ENCODE data around the gene MBD3L5. TPM values are rescaled to one million over a fixed set of nuclear protein-coding genes. Genes with fewer than 3 reads are reported as not detected.
A peak's percentile ranks its signal among the peaks of the same experiment; 100 is the strongest.
"Not testable (repeated sequence)": the region's sequence is repeated elsewhere in the genome, so short reads cannot be mapped to it uniquely, and the experiment has no call there.

MBD3L5 gene
- total RNA-seq, 2 experiments from 2014 or later: not detected

GRCh38 chr19:7006135-7006704, 24.2 kb upstream of the MBD3L5 start:
- TF ChIP-seq CTCF (IDR thresholded peaks at IDR 0.05): no peak
- no peak overlapping the region for H3K4me3 Mint-ChIP-seq
- peaks cover 29% of the 10 kb centered on the region for H3K4me1 Mint-ChIP-seq (ENCODE audit: low read depth)
- no peak for ATAC-seq
- H3K27ac Mint-ChIP-seq: no peak overlapping the region
- POLR2A ChIA-PET: no interaction called here
- intact Hi-C loops (cut with micrococcal nuclease): no loop called here
- H3K9me3 Mint-ChIP-seq: no peaks in the 10 kb centered on the region
- H3K36me3 Mint-ChIP-seq (ENCODE audit: low read depth): no peaks in the 10 kb centered on the region
- CTCF ChIA-PET: interaction anchor here (0.7 to 1.1 kb wide), 2 partner anchors 42 to 142 kb away, joined by 3 read pairs; no protein-coding TSS in a partner anchor
- no peaks in the 10 kb centered on the region for H3K27me3 Mint-ChIP-seq
- no peak for DNase-seq

GRCh38 chr19:7007859-7008258, 22.5 kb upstream of the MBD3L5 start:
- H3K9me3 Mint-ChIP-seq: no peaks in the 10 kb centered on the region
- peaks cover 32% of the 10 kb centered on the region for H3K4me1 Mint-ChIP-seq (ENCODE audit: low read depth)
- H3K4me3 Mint-ChIP-seq: no peak overlapping the region
- H3K27ac Mint-ChIP-seq: no peak overlapping the region
- no peaks in the 10 kb centered on the region for H3K36me3 Mint-ChIP-seq (ENCODE audit: low read depth)
- no peak for ATAC-seq
- POLR2A ChIA-PET: no interaction called here
- CTCF ChIA-PET: no interaction called here
- DNase-seq: no peak
- TF ChIP-seq CTCF (IDR thresholded peaks at IDR 0.05): no peak
- intact Hi-C loops (cut with micrococcal nuclease): no loop called here
- no peaks in the 10 kb centered on the region for H3K27me3 Mint-ChIP-seq

GRCh38 chr19:7010722-7011593, 19.4 kb upstream of the MBD3L5 start:
- no peak for TF ChIP-seq CTCF (IDR thresholded peaks at IDR 0.05)
- Mint-ChIP-seq H3K4me3 (no peak overlapping the region), H3K9me3 (peaks cover 2% of the 10 kb centered on the region), H3K4me1 (ENCODE audit: low read depth) (peaks cover 42% of the 10 kb centered on the region), H3K27ac (peak overlapping the region; percentile 63), H3K27me3 (no peaks in the 10 kb centered on the region), H3K36me3 (ENCODE audit: low read depth) (peaks cover 3% of the 10 kb centered on the region)
- CTCF ChIA-PET: no interaction called here
- POLR2A ChIA-PET: no interaction called here
- DNase-seq: peak; percentile 55
- peak; percentile 82 for ATAC-seq
- intact Hi-C loops (cut with micrococcal nuclease): no loop called here

- no peak for TF ChIP-seq CTCF (IDR thresholded peaks at IDR 0.05)
- intact Hi-C loops (cut with micrococcal nuclease): no loop called here
- peaks cover 33% of the 10 kb centered on the region for H3K4me1 Mint-ChIP-seq (ENCODE audit: low read depth)
- ATAC-seq (peak; percentile 64), DNase-seq (peak; percentile 40)
- peak overlapping the region; percentile 55 for H3K27ac Mint-ChIP-seq
- H3K36me3 Mint-ChIP-seq (ENCODE audit: low read depth): peaks cover 3% of the 10 kb centered on the region
- peaks cover 2% of the 10 kb centered on the region for H3K9me3 Mint-ChIP-seq
- CTCF ChIA-PET: interaction anchor here (1.3 kb wide), 1 partner anchor 85 kb away, joined by 5 read pairs; no protein-coding TSS in a partner anchor
- no peak overlapping the region for H3K4me3 Mint-ChIP-seq
- POLR2A ChIA-PET: no interaction called here
- no peaks in the 10 kb centered on the region for H3K27me3 Mint-ChIP-seq
Measured at GRCh38 chr19:7013678-7014077, 16.7 kb upstream of the MBD3L5 start.

GRCh38 chr19:7018828-7019227, 11.6 kb upstream of the MBD3L5 start:
- no peak for DNase-seq
- intact Hi-C loops (cut with micrococcal nuclease): no loop called here
- Mint-ChIP-seq H3K27ac (no peak overlapping the region), H3K27me3 (no peaks in the 10 kb centered on the region), H3K4me1 (ENCODE audit: low read depth) (peaks cover 4% of the 10 kb centered on the region), H3K9me3 (peaks cover 2% of the 10 kb centered on the region), H3K36me3 (ENCODE audit: low read depth) (no peaks in the 10 kb centered on the region), H3K4me3 (no peak overlapping the region)
- ATAC-seq: no peak
- ChIA-PET POLR2A (no interaction called here), CTCF (no interaction called here)
- TF ChIP-seq CTCF (IDR thresholded peaks at IDR 0.05): no peak

- H3K36me3 Mint-ChIP-seq (ENCODE audit: low read depth); H3K27ac Mint-ChIP-seq; H3K4me3 Mint-ChIP-seq; CTCF ChIA-PET; H3K9me3 Mint-ChIP-seq; H3K4me1 Mint-ChIP-seq (ENCODE audit: low read depth); ATAC-seq; intact Hi-C loops (cut with micrococcal nuclease); POLR2A ChIA-PET; H3K27me3 Mint-ChIP-seq; DNase-seq: not testable (repeated sequence)
Measured at GRCh38 chr19:7021331-7021730, 9.0 kb upstream of the MBD3L5 start, which contains the start of gene MBD3L2B. TSS of gene MBD3L2B (minus strand) at chr19:7021431. CDS start at chr19:7021397, 34 bp downstream.

- not testable (repeated sequence) for H3K36me3 Mint-ChIP-seq (ENCODE audit: low read depth); H3K27me3 Mint-ChIP-seq; H3K4me1 Mint-ChIP-seq (ENCODE audit: low read depth)
Measured at GRCh38 chr19:7028790-7029189, 1.6 kb upstream of the MBD3L5 start.

More at GRCh38 chr19:7028790-7029189, 1.6 kb upstream of the MBD3L5 start:
- CTCF ChIA-PET; ATAC-seq; H3K27ac Mint-ChIP-seq; POLR2A ChIA-PET; DNase-seq; intact Hi-C loops (cut with micrococcal nuclease); H3K9me3 Mint-ChIP-seq; H3K4me3 Mint-ChIP-seq: not testable (repeated sequence)
